PFSK-1 (cell line): ENCODE results near the gene IZUMO3.

Experiments
- POLR2AphosphoS5 ChIP-seq: IDR thresholded peaks from 2 replicates; pipeline ENCODE4 v1.6.1; 2012; ENCODE audit warnings: low read depth, mild to moderate bottlenecking, control low read depth, low read length, moderate library complexity
- REST ChIP-seq, 2 experiments: IDR thresholded peaks; 2 replicates each; pipeline versions ENCODE4 v1.6.1 to v1.8.0; 2011 to 2012; ENCODE audit warnings: low read depth in 2 of 2, low read length in 2 of 2, control low read depth in 1 of 2, inconsistent platforms in 1 of 2, mild to moderate bottlenecking in 1 of 2, moderate library complexity in 1 of 2; ENCODE audit not compliant: insufficient read depth in 1 of 2
- SIN3A ChIP-seq: IDR thresholded peaks from 2 replicates; pipeline ENCODE4 v1.6.1; 2012; ENCODE audit warnings: mild to moderate bottlenecking, low read length, moderate library complexity, borderline replicate concordance; ENCODE audit not compliant: insufficient read depth
- TAF1 ChIP-seq: IDR thresholded peaks from 2 replicates; pipeline ENCODE4 v1.6.1; 2012; ENCODE audit warnings: low read length, control low read depth, borderline replicate concordance; ENCODE audit not compliant: insufficient read depth

DNA sequence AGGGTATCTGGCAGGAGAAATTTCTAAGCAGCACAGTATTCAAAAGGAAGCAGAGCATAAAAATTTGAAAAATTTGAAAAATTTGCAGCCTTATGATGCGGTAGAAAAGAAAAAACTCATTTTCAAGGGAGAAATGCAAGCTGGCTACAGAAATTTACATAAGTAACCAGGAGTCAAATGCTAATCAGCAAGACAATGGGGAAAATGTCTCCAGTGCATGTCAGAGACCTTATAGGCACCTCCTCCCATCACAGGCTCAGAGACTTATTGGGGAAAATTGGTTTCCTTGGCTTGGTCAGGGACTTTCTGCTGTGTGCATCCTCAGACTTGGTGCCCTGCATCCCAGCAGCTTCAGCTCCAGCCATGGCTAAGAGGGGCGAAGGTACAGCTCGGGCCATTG lies 35.8 kb downstream of the IZUMO3 start:
- TF ChIP-seq POLR2AphosphoS5, result no peak
- no peak for TF ChIP-seq SIN3A
- no peak for TF ChIP-seq TAF1
- TF ChIP-seq REST (IDR thresholded peaks at IDR 0.05; ENCODE audit: insufficient read depth in 1 of 2, low read depth in 2 of 2, low read length in 2 of 2), result no peak
